Measurements from ENCODE around the gene ARHGDIA.

The ARHGDIA gene

GRCh38 chr17:81858967-81859905, 11.9 kb downstream of the ARHGDIA start:
- peak overlapping the region; percentile 92 for H3K27ac ChIP-seq
- H3K9me3 ChIP-seq (ENCODE audit: severe bottlenecking): no peaks in the 10 kb centered on the region
- peaks cover 70% of the 10 kb centered on the region for H3K36me3 ChIP-seq
- DNase-seq: no peak
- no peaks in the 10 kb centered on the region for H3K27me3 ChIP-seq (ENCODE audit: insufficient read depth, low read depth, severe bottlenecking)
- H3K4me3 ChIP-seq (ENCODE audit: low read depth, low read length): peak overlapping the region; percentile 72
- TF ChIP-seq CTCF (IDR thresholded peaks at IDR 0.05; ENCODE audit: low read depth, low read length): no peak

DNA sequence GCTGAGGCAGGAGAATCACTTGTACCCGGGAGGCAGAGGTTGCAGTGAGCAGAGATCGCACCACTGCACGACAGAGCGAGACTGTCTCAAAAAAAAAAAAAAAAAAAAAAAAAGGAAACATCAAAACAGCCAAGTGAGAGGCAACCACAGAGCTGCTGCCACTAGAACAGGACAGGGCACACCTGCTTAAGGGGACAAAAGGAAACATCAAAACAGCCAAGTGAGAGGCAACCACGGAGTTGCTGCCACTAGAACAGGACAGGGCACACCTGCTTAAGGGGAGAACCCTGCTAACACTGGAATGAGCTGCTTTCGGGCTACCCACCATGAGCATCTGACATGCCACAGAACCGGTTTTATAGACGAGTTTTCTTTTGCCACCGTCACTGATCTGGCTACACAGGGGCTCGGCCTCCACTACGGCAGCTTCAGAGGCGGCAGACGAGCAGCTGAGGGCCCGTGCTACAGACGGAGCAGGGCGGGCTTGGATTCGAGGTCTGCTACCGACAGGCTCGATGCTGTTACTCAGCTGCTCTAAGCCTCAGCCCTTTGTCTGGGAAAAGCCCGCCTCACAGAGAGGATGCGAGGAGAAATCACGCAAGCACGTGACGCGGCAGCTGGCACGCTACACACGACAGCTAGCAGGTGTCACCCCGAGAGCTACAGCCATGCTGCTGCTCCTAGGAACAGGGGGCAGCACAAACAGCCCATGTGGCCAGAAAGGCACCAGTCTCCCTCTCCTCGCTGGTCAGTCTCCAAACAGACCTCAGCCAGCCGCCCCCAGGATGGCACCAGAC, 12.8 kb downstream of the ARHGDIA start:
- no peak for TF ChIP-seq CTCF (IDR thresholded peaks at IDR 0.05; ENCODE audit: low read depth, low read length)
- H3K9me3 ChIP-seq (ENCODE audit: severe bottlenecking): no peaks in the 10 kb centered on the region
- H3K27me3 ChIP-seq (ENCODE audit: insufficient read depth, low read depth, severe bottlenecking): no peaks in the 10 kb centered on the region
- H3K36me3 ChIP-seq: peaks cover 75% of the 10 kb centered on the region
- H3K27ac ChIP-seq: no peak overlapping the region
- no peak for DNase-seq
- no peak overlapping the region for H3K4me3 ChIP-seq (ENCODE audit: low read depth, low read length)

DNA sequence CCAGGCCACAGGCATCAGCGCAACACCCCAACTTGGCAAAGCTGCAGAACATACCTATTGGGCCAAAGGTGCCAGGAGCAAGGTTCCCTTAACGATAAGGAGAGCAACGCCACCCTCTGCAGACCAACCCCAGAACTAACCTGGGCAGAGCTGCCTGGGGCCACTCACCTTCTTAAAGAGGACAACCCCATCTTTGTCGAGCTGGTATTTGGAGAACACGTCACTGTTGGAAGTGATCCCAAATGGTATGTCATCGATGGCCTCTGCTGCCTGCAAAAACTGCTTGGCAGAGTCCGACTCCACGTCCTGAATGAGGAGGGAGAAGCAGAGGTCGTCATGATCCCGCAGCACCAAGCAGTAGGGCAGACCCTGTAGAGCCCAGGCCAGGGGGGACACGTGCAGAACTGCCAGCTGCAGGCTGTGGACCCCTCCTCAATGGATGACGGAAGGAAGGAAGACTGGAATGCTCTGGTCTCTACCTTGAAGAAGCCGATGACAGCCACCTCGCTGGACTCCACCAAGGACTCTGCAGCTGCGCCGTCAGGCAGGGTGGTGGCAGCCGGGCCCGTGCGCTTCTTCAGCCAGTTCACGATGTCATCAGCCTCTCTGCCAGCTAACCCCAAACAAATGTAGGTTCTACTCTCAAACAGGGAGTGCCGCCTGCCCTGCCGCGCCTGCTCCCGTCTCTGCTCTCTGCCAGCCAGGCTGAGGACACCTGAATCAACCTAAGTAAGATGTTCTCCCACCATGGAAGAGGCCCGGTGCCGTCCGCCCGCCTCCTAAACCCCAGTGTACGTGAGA, 16.0 kb downstream of the ARHGDIA start:
- peak; percentile 65 for TF ChIP-seq CTCF (IDR thresholded peaks at IDR 0.05; ENCODE audit: low read depth, low read length)
- no peak overlapping the region for H3K27ac ChIP-seq
- peaks cover 97% of the 10 kb centered on the region for H3K36me3 ChIP-seq
- no peaks in the 10 kb centered on the region for H3K27me3 ChIP-seq (ENCODE audit: insufficient read depth, low read depth, severe bottlenecking)
- no peak overlapping the region for H3K4me3 ChIP-seq (ENCODE audit: low read depth, low read length)
- DNase-seq: peak; percentile 57
- H3K9me3 ChIP-seq (ENCODE audit: severe bottlenecking): no peaks in the 10 kb centered on the region

DNA sequence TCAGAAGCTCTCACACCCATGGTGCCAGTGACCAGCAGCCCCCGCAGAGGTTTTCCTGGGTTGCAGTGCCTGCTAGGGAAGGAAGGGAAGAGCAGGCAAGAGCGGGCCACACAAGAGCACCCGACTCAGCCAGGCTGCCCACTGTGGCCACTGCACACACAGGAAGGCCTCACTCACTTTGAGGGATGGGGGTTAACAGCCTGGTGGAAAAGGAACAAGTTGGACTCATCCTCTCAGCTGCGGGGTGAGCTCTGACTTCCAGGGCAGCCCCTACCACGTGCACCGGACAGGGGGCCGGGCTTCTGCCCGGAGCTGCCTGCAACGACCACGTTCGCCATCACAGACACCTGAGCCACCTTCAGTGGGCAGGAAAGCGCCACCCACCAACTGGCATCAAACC, 18.9 kb downstream of the ARHGDIA start:
- no peak for TF ChIP-seq CTCF (IDR thresholded peaks at IDR 0.05; ENCODE audit: low read depth, low read length)
- peaks cover 98% of the 10 kb centered on the region for H3K36me3 ChIP-seq
- H3K4me3 ChIP-seq (ENCODE audit: low read depth, low read length): no peak overlapping the region
- no peak overlapping the region for H3K27ac ChIP-seq
- no peak for DNase-seq
- no peaks in the 10 kb centered on the region for H3K9me3 ChIP-seq (ENCODE audit: severe bottlenecking)
- no peaks in the 10 kb centered on the region for H3K27me3 ChIP-seq (ENCODE audit: insufficient read depth, low read depth, severe bottlenecking)

- Histone ChIP-seq H3K9me3 (ENCODE audit: severe bottlenecking) (no peaks in the 10 kb centered on the region), H3K4me3 (ENCODE audit: low read depth, low read length) (no peak overlapping the region), H3K27me3 (ENCODE audit: insufficient read depth, low read depth, severe bottlenecking) (no peaks in the 10 kb centered on the region), H3K36me3 (peaks cover 100% of the 10 kb centered on the region), H3K27ac (no peak overlapping the region)
- DNase-seq: no peak
- no peak for TF ChIP-seq CTCF (IDR thresholded peaks at IDR 0.05; ENCODE audit: low read depth, low read length)
Measured at GRCh38 chr17:81851423-81851822, 19.7 kb downstream of the ARHGDIA start.

Measured in WERI-Rb-1 (cell line).